HEK293 (cell line): Measurements from ENCODE around the gene SF3B5.

ENCODE experiments used
- CTCF ChIA-PET: fragments of 350-600 bp; formaldehyde crosslinking; extraction: SDS; loops from one replicate; lab custom pipeline; 2021; ENCODE audit warnings: antibody characterized with exemption; lab: Yijun Ruan, JAX
- POLR2A ChIA-PET: fragments of 300-600 bp; formaldehyde crosslinking; extraction: SDS; loops from one replicate; lab custom pipeline; 2020; ENCODE audit warnings: antibody characterized with exemption, inconsistent platforms; lab: Yijun Ruan, JAX
- H3K27ac ChIP-seq: fragments of 200-500 bp; sonication (Bioruptor generic); 2 replicates; pipeline ENCODE4 v1.5.1; 2014; ENCODE audit warnings: low read depth, low read length, control low read depth, inconsistent platforms; ENCODE audit errors: extremely low read depth
- H3K36me3 ChIP-seq, 2 experiments: fragments of 200-500 bp in 1 of 2; sonication (Bioruptor generic) in 1 of 2; 1 replicate in 1 of 2; 2 replicates in 1 of 2; pipeline ENCODE4 v1.5.1; 2014 to 2017; ENCODE audit warnings: inconsistent platforms in 2 of 2, low read length in 2 of 2; ENCODE audit not compliant: control insufficient read depth in 2 of 2, insufficient read depth in 1 of 2
- H3K4me1 ChIP-seq: fragments of 200-500 bp; sonication (Bioruptor generic); 2 replicates; pipeline ENCODE4 v1.5.1; 2014; ENCODE audit warnings: mild to moderate bottlenecking, low read length, inconsistent platforms; ENCODE audit not compliant: control insufficient read depth, insufficient read depth
- H3K4me3 ChIP-seq: 2 replicates; pipeline ENCODE4 v1.5.1; 2011; ENCODE audit warnings: low read depth, mild to moderate bottlenecking, control low read depth, low read length, moderate library complexity
- H3K9me3 ChIP-seq: fragments of 200-500 bp; sonication (Bioruptor generic); 2 replicates; pipeline ENCODE4 v1.5.1; 2014; ENCODE audit warnings: low read depth, low read length, inconsistent platforms; ENCODE audit not compliant: control insufficient read depth, insufficient read depth
- HIC1 ChIP-seq: fragments of 450-650 bp; formaldehyde crosslinking; IDR thresholded peaks from 2 replicates; pipeline ENCODE4 v1.5.1; 2016; ENCODE audit warnings: missing biosample characterization, missing genetic modification characterization
- HOXA7 ChIP-seq: sonication (generic); formaldehyde crosslinking; IDR thresholded peaks from 2 replicates; pipeline ENCODE4 v1.8.1; 2022; ENCODE audit warnings: missing genetic modification reagents, borderline replicate concordance
- KLF7 ChIP-seq: fragments of 450-650 bp; formaldehyde crosslinking; IDR thresholded peaks from 2 replicates; pipeline ENCODE4 v1.5.1; 2016; ENCODE audit warnings: missing biosample characterization, missing genetic modification characterization, borderline replicate concordance
- KLF9 ChIP-seq: fragments of 450-650 bp; formaldehyde crosslinking; IDR thresholded peaks from 2 replicates; pipeline ENCODE4 v1.5.1; 2016; ENCODE audit warnings: missing biosample characterization, missing genetic modification characterization, low read depth
- PATZ1 ChIP-seq: fragments of 450-650 bp; formaldehyde crosslinking; IDR thresholded peaks from 2 replicates; pipeline ENCODE4 v1.5.1; 2016; ENCODE audit warnings: missing biosample characterization, missing genetic modification characterization
- SALL2 ChIP-seq: fragments of 450-650 bp; formaldehyde crosslinking; IDR thresholded peaks from 2 replicates; pipeline ENCODE4 v1.5.0; 2017; ENCODE audit warnings: missing biosample characterization, mild to moderate bottlenecking, missing genetic modification characterization, borderline replicate concordance
- TSHZ1 ChIP-seq: fragments of 450-650 bp; formaldehyde crosslinking; IDR thresholded peaks from 2 replicates; pipeline ENCODE4 v1.5.1; 2016; ENCODE audit warnings: missing biosample characterization, missing genetic modification characterization, borderline replicate concordance
- ZBTB10 ChIP-seq: fragments of 450-650 bp; formaldehyde crosslinking; IDR thresholded peaks from 2 replicates; pipeline ENCODE4 v1.5.1; 2016; ENCODE audit warnings: missing biosample characterization, missing genetic modification characterization
- ZFHX2 ChIP-seq: fragments of 450-650 bp; formaldehyde crosslinking; conservative IDR thresholded peaks from 2 replicates; pipeline ENCODE4 v1.5.1; 2016; ENCODE audit warnings: missing biosample characterization, missing genetic modification characterization
- ZNF211 ChIP-seq: fragments of 450-650 bp; formaldehyde crosslinking; IDR thresholded peaks from 2 replicates; pipeline ENCODE4 v1.5.1; 2016; ENCODE audit warnings: low read depth, missing biosample characterization, missing genetic modification characterization
- ZNF280C ChIP-seq: fragments of 450-650 bp; formaldehyde crosslinking; IDR thresholded peaks from 2 replicates; pipeline ENCODE4 v1.5.1; 2016; ENCODE audit warnings: missing biosample characterization, missing genetic modification characterization
- ZNF449 ChIP-seq: fragments of 450-650 bp; formaldehyde crosslinking; IDR thresholded peaks from 2 replicates; pipeline ENCODE4 v1.5.1; 2017; ENCODE audit warnings: missing biosample characterization, mild to moderate bottlenecking, missing genetic modification characterization, moderate library complexity
- ZNF701 ChIP-seq: fragments of 450-650 bp; formaldehyde crosslinking; IDR thresholded peaks from 2 replicates; pipeline ENCODE4 v1.5.1; 2016; ENCODE audit warnings: missing biosample characterization, missing genetic modification characterization
- ZNF747 ChIP-seq: fragments of 450-650 bp; formaldehyde crosslinking; IDR thresholded peaks from 2 replicates; pipeline ENCODE4 v1.5.1; 2016; ENCODE audit warnings: missing biosample characterization, missing genetic modification characterization
- ZNF792 ChIP-seq: fragments of 450-650 bp; formaldehyde crosslinking; IDR thresholded peaks from 2 replicates; pipeline ENCODE4 v1.5.1; 2016; ENCODE audit warnings: missing biosample characterization, missing genetic modification characterization
- ZSCAN16 ChIP-seq: fragments of 450-650 bp; formaldehyde crosslinking; IDR thresholded peaks from 2 replicates; pipeline ENCODE4 v1.5.1; 2016; ENCODE audit warnings: missing biosample characterization, missing genetic modification characterization

SF3B5 gene

GRCh38 chr6:144123421-144123820, 28.0 kb upstream of the SF3B5 start:
- no peak overlapping the region for H3K4me3 ChIP-seq
- CTCF ChIA-PET = interaction anchor here (0.7 to 1.2 kb wide), 2 partner anchors 17 to 18 kb away, joined by 3 to 5 read pairs; no protein-coding TSS in a partner anchor
- no peaks in the 10 kb centered on the region for H3K36me3 ChIP-seq
- no peak for TF ChIP-seq ZNF211 (tag by site-specific recombination)
- TF ChIP-seq ZBTB10 = no peak
- TF ChIP-seq ZNF449 (tag by site-specific recombination) = no peak
- TF ChIP-seq ZNF701 (tag by site-specific recombination) = no peak
- TF ChIP-seq KLF9 (tag by site-specific recombination) = no peak
- TF ChIP-seq ZSCAN16 (tag by site-specific recombination) = no peak
- no peak for TF ChIP-seq ZFHX2 (tag by site-specific recombination)
- H3K4me1 ChIP-seq = no peaks in the 10 kb centered on the region
- no peak overlapping the region for H3K27ac ChIP-seq
- POLR2A ChIA-PET = no interaction called here
- H3K9me3 ChIP-seq = no peaks in the 10 kb centered on the region

GRCh38 chr6:144122861-144123260, 27.5 kb upstream of the SF3B5 start:
- TF ChIP-seq KLF9 (tag by site-specific recombination) (no peak), KLF7 (tag by site-specific recombination) (no peak), ZNF792 (tag by site-specific recombination) (no peak), PATZ1 (no peak), ZNF747 (tag by site-specific recombination) (no peak)
- no peaks in the 10 kb centered on the region for H3K9me3 ChIP-seq
- H3K27ac ChIP-seq = no peak overlapping the region
- H3K4me3 ChIP-seq = no peak overlapping the region
- H3K36me3 ChIP-seq = no peaks in the 10 kb centered on the region
- ChIA-PET POLR2A (no interaction called here), CTCF (no interaction called here)
- H3K4me1 ChIP-seq = no peaks in the 10 kb centered on the region

GRCh38 chr6:144119376-144119775, 24.0 kb upstream of the SF3B5 start:
- ChIA-PET CTCF (no interaction called here), POLR2A (no interaction called here)
- Histone ChIP-seq H3K36me3 (no peaks in the 10 kb centered on the region), H3K4me1 (no peaks in the 10 kb centered on the region), H3K9me3 (no peaks in the 10 kb centered on the region), H3K4me3 (no peak overlapping the region), H3K27ac (no peak overlapping the region)
- TF ChIP-seq SALL2 (tag by site-specific recombination) (no peak), HOXA7 (CRISPR knock-in tag) (no peak), HIC1 (no peak), ZFHX2 (tag by site-specific recombination) (no peak), ZNF280C (tag by site-specific recombination) (no peak), TSHZ1 (tag by site-specific recombination) (no peak)
